Colonic mucosa (tissue), 4 donors: ENCODE measurements around the gene RAPGEF4. TPM values are rescaled to one million over a fixed set of nuclear protein-coding genes. Genes with fewer than 3 reads are reported as not detected.
A peak's percentile ranks its signal among the peaks of the same experiment; 100 is the strongest.

Experiments used
- DNase-seq: peaks from one replicate; pipeline ENCODE4 v3.0.0-alpha.2; 2020
- H3K27ac ChIP-seq: fragments of 200-600 bp; one replicate; pipeline ENCODE4 v1.8.0; 2021
- H3K27me3 ChIP-seq: fragments of 200-600 bp; one replicate; pipeline ENCODE4 v1.8.0; 2021
- H3K36me3 ChIP-seq: fragments of 200-600 bp; one replicate; pipeline ENCODE4 v1.8.0; 2021
- H3K4me1 ChIP-seq: fragments of 200-600 bp; one replicate; pipeline ENCODE4 v1.8.0; 2021; ENCODE audit warnings: mild to moderate bottlenecking
- H3K4me3 ChIP-seq: fragments of 200-600 bp; one replicate; pipeline ENCODE4 v1.8.0; 2021
- H3K9ac ChIP-seq, 2 donors: one replicate each; pipeline ENCODE4 v1.7.0; 2013; ENCODE audit warnings: control low read depth in 2 of 2, low read depth in 2 of 2, low read length in 2 of 2
- H3K9me3 ChIP-seq: fragments of 200-600 bp; one replicate; pipeline ENCODE4 v1.8.0; 2021
- CTCF ChIP-seq: fragments of 200-600 bp; IDR thresholded peaks from one replicate; pipeline ENCODE4 v1.8.0; 2022; ENCODE audit warnings: antibody characterized with exemption, mild to moderate bottlenecking
- intact Hi-C: fragments of 100-400 bp; cut with DNase I; formaldehyde crosslinking; loops from one replicate; pipeline ENCODE4 v1.14.1; 2022
- total RNA-seq, 2 donors: library from RNA; stranded (reverse); fragmentation: NEBNext Ultra II Directional in 1 of 2; extraction: Animal tissue kit (Norgen Biotek cat#: 25700) in 1 of 2; gene quantifications; one replicate each; pipeline ENCODE4 v1.2.1, GENCODE V29; 2021
- donor health status: healthy.
- donor health status: DM: no; HTN: no; CAD: no.
- donor health status: DM: no; HTN: no; CAD: no.

The RAPGEF4 gene
- total RNA-seq, 2 donors from 2014 or later, result 1.3 to 1.5 TPM

- H3K9ac ChIP-seq, result no peak overlapping the region
- H3K9me3 ChIP-seq, result no peaks in the 10 kb centered on the region
- H3K27ac ChIP-seq, result no peak overlapping the region
- no peaks in the 10 kb centered on the region for H3K36me3 ChIP-seq
- intact Hi-C loops, result no loop called here
- TF ChIP-seq CTCF, result no peak
- H3K27me3 ChIP-seq, result peaks cover 13% of the 10 kb centered on the region
- H3K4me1 ChIP-seq, result no peaks in the 10 kb centered on the region
- no peak overlapping the region for H3K4me3 ChIP-seq
- DNase-seq, result no peak
Observed at GRCh38 chr2:172730411-172730810, 5.2 kb upstream of the RAPGEF4 start.

GRCh38 chr2:172734711-172735581, 699 bp upstream of the RAPGEF4 start:
- no peak for TF ChIP-seq CTCF
- DNase-seq, result no peak
- Histone ChIP-seq H3K4me1 (no peaks in the 10 kb centered on the region), H3K9ac (no peak overlapping the region), H3K36me3 (no peaks in the 10 kb centered on the region), H3K4me3 (peak overlapping the region; percentile 23), H3K27ac (no peak overlapping the region), H3K27me3 (peaks cover 37% of the 10 kb centered on the region), H3K9me3 (no peaks in the 10 kb centered on the region)
- intact Hi-C loops, result no loop called here

GRCh38 chr2:172736424-172737174, 954 bp downstream of the RAPGEF4 start:
- no peak for DNase-seq

GRCh38 chr2:172739661-172740266, 4.1 kb downstream of the RAPGEF4 start:
- Histone ChIP-seq H3K9ac (no peak overlapping the region), H3K27ac (no peak overlapping the region), H3K4me1 (no peaks in the 10 kb centered on the region), H3K4me3 (no peak overlapping the region), H3K36me3 (no peaks in the 10 kb centered on the region), H3K27me3 (peaks cover 30% of the 10 kb centered on the region), H3K9me3 (no peaks in the 10 kb centered on the region)
- TF ChIP-seq CTCF, result no peak
- intact Hi-C loops, result no loop called here
- no peak for DNase-seq

More at GRCh38 chr2:172736424-172737174, 954 bp downstream of the RAPGEF4 start:
- intact Hi-C loops, result no loop called here
- TF ChIP-seq CTCF, result no peak
- H3K9ac ChIP-seq, result no peak overlapping the region
- no peak overlapping the region for H3K4me3 ChIP-seq
- H3K27ac ChIP-seq, result no peak overlapping the region
- no peaks in the 10 kb centered on the region for H3K36me3 ChIP-seq
- H3K9me3 ChIP-seq, result no peaks in the 10 kb centered on the region
- H3K27me3 ChIP-seq, result peaks cover 37% of the 10 kb centered on the region
- H3K4me1 ChIP-seq, result no peaks in the 10 kb centered on the region

GRCh38 chr2:172740856-172741255, 5.2 kb downstream of the RAPGEF4 start:
- H3K36me3 ChIP-seq, result no peaks in the 10 kb centered on the region
- intact Hi-C loops, result no loop called here
- H3K9ac ChIP-seq, result no peak overlapping the region
- H3K4me3 ChIP-seq, result no peak overlapping the region
- no peak for DNase-seq
- no peak for TF ChIP-seq CTCF
- peaks cover 19% of the 10 kb centered on the region for H3K27me3 ChIP-seq
- H3K9me3 ChIP-seq, result no peaks in the 10 kb centered on the region
- no peak overlapping the region for H3K27ac ChIP-seq
- no peaks in the 10 kb centered on the region for H3K4me1 ChIP-seq
